Activated B cell treated with CpG ODN at 0.5 μM for 24 hours (primary cell): ENCODE data around the gene TINCR. TPM values are rescaled to one million over a fixed set of nuclear protein-coding genes. Genes with fewer than 3 reads are reported as not detected.

Experiments used
- ATAC-seq: fragments of 200-7000 bp; cut with Tn5 transposase; one replicate; pipeline ENCODE4 v1.10.0; 2021; ENCODE audit warnings: low read depth, mild to moderate bottlenecking, moderate library complexity
- CTCF ChIA-PET: fragments of 350-600 bp; sonication (Branson Sonifier 250); formaldehyde crosslinking; loops from one replicate; lab custom pipeline; 2021; ENCODE audit warnings: antibody characterized with exemption; lab: Charles Lee
- POLR2A ChIA-PET: fragments of 350-600 bp; sonication (Branson Sonifier 250); formaldehyde crosslinking; loops from one replicate; lab custom pipeline; 2021; ENCODE audit warnings: antibody characterized with exemption; lab: Charles Lee
- DNase-seq: peaks from one replicate; pipeline ENCODE4 v3.0.0; 2022
- H3K27ac Mint-ChIP-seq: one replicate; pipeline ENCODE4 v1.8.0; 2020; ENCODE audit warnings: mixed read lengths
- H3K27me3 Mint-ChIP-seq: one replicate; pipeline ENCODE4 v1.8.0; 2021; ENCODE audit warnings: mixed read lengths
- H3K36me3 Mint-ChIP-seq: one replicate; pipeline ENCODE4 v1.8.0; 2021; ENCODE audit warnings: low read depth, mixed read lengths
- H3K4me1 Mint-ChIP-seq: one replicate; pipeline ENCODE4 v1.8.0; 2021; ENCODE audit warnings: mixed read lengths
- H3K4me3 Mint-ChIP-seq: one replicate; pipeline ENCODE4 v1.8.0; 2020; ENCODE audit warnings: mild to moderate bottlenecking, mixed read lengths
- H3K9me3 Mint-ChIP-seq: one replicate; pipeline ENCODE4 v1.8.0; 2020; ENCODE audit warnings: mixed read lengths
- intact Hi-C: fragments of 100-400 bp; cut with micrococcal nuclease; formaldehyde crosslinking; loops from one replicate; pipeline ENCODE4 v1.15.1; 2024
- total RNA-seq: library from RNA; stranded (reverse); gene quantifications from 2 replicates; pipeline ENCODE4 v1.2.3, GENCODE V29; 2022
- TF ChIP-seq, protein P1 (sequence below): fragments of 200-600 bp; IDR thresholded peaks from one replicate; pipeline ENCODE4 v1.8.0; 2022; ENCODE audit warnings: antibody characterized with exemption, mild to moderate bottlenecking

TINCR gene
- total RNA-seq, 1 donor from 2014 or later, result 1.00 TPM

DNA sequence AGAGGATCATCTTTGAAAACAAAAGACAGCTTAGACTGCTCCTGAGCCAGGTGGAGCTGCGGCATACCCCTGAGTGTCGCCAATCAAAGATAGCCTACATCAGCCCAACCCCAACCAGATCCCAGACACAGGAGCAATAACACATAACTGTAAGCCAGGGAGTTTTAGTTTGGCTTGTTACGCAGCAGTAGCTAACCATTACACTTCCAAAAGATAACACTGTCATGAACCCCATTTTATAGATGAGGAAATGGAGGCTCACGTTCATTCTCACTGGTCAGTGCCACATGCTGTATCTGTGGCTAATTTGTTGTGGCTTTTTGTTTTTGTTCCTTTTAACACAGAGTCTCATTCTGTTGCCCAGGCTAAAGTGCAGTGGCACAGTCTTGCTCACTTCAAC lies 47.3 kb downstream of the TINCR start:
- Mint-ChIP-seq H3K9me3 (peaks cover 21% of the 10 kb centered on the region), H3K4me1 (no peaks in the 10 kb centered on the region), H3K36me3 (peaks cover 1% of the 10 kb centered on the region), H3K27ac (no peak overlapping the region), H3K27me3 (peaks cover 12% of the 10 kb centered on the region), H3K4me3 (no peak overlapping the region)
- intact Hi-C loops, result no loop called here
- no peak for ATAC-seq
- ChIA-PET CTCF (no interaction called here), POLR2A (no interaction called here)
- no peak for DNase-seq
- TF ChIP-seq, protein P1, sequence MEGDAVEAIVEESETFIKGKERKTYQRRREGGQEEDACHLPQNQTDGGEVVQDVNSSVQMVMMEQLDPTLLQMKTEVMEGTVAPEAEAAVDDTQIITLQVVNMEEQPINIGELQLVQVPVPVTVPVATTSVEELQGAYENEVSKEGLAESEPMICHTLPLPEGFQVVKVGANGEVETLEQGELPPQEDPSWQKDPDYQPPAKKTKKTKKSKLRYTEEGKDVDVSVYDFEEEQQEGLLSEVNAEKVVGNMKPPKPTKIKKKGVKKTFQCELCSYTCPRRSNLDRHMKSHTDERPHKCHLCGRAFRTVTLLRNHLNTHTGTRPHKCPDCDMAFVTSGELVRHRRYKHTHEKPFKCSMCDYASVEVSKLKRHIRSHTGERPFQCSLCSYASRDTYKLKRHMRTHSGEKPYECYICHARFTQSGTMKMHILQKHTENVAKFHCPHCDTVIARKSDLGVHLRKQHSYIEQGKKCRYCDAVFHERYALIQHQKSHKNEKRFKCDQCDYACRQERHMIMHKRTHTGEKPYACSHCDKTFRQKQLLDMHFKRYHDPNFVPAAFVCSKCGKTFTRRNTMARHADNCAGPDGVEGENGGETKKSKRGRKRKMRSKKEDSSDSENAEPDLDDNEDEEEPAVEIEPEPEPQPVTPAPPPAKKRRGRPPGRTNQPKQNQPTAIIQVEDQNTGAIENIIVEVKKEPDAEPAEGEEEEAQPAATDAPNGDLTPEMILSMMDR, result no peak

- DNase-seq (no peak), ATAC-seq (no peak)
- Mint-ChIP-seq H3K27ac (no peak overlapping the region), H3K4me1 (no peaks in the 10 kb centered on the region), H3K9me3 (peaks cover 21% of the 10 kb centered on the region), H3K36me3 (peaks cover 1% of the 10 kb centered on the region), H3K4me3 (no peak overlapping the region), H3K27me3 (peaks cover 12% of the 10 kb centered on the region)
- POLR2A ChIA-PET, result no interaction called here
- CTCF ChIA-PET, result no interaction called here
- intact Hi-C loops, result no loop called here
- TF ChIP-seq, protein P1, result no peak
Measured at GRCh38 chr19:5519076-5519475, 48.7 kb downstream of the TINCR start.

- DNase-seq (no peak), ATAC-seq (no peak)
- Mint-ChIP-seq H3K9me3 (peaks cover 23% of the 10 kb centered on the region), H3K4me1 (no peaks in the 10 kb centered on the region), H3K36me3 (peaks cover 1% of the 10 kb centered on the region), H3K27ac (no peak overlapping the region), H3K27me3 (peaks cover 6% of the 10 kb centered on the region), H3K4me3 (no peak overlapping the region)
- intact Hi-C loops, result no loop called here
- ChIA-PET CTCF (no interaction called here), POLR2A (no interaction called here)
- TF ChIP-seq, protein P1, result no peak
Measured at GRCh38 chr19:5515737-5516136, 52.0 kb downstream of the TINCR start.

DNA sequence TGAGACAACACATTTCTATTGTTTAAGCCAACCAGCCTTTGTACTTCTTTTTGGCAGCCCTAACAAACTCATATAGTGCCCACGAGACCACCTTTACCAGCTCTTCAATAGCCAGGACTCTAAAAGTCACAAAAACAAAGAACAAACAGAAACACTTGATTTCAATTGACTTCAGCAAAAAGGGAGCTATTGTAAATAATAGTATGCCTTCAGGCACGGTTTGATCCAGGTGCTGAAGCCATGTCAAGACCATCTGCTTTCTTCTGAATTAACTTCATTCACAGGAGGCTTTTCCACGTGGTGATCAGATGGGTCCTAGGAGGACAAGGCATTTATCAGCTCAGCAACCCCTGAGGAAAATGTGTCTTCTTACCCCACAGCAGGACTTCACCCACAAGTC lies 53.8 kb downstream of the TINCR start:
- intact Hi-C loops, result no loop called here

DNA sequence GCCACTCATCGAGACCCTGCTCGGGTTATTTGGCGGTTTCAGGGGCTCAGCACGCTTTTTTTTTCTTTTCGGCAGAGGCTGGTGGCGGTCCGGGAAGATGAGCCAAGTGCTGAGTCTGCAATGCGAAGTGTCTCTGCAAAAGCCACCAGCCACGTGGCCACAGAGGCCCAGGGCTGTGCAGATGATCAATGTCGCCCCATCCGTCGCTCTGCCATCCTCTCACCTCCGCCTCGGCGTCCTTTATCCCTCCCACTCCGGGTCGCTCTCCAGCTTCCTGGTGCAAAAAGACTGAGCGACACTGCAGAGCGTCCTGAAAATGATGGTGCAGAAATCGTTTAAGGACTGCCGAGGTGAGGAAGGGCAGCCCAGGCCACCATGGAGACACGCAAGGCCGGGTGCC lies 55.0 kb downstream of the TINCR start:
- ChIA-PET CTCF (no interaction called here), POLR2A (no interaction called here)
- Mint-ChIP-seq H3K9me3 (peaks cover 17% of the 10 kb centered on the region), H3K4me3 (no peak overlapping the region), H3K4me1 (no peaks in the 10 kb centered on the region), H3K36me3 (peaks cover 1% of the 10 kb centered on the region), H3K27ac (no peak overlapping the region), H3K27me3 (peaks cover 2% of the 10 kb centered on the region)
- ATAC-seq (no peak), DNase-seq (no peak)
- intact Hi-C loops, result no loop called here
- TF ChIP-seq, protein P1, result no peak

More for the DNA sequence above, 53.8 kb downstream of the TINCR start:
- DNase-seq (no peak), ATAC-seq (no peak)
- peaks cover 1% of the 10 kb centered on the region for H3K36me3 Mint-ChIP-seq
- no peak overlapping the region for H3K4me3 Mint-ChIP-seq
- no peak overlapping the region for H3K27ac Mint-ChIP-seq
- ChIA-PET POLR2A (no interaction called here), CTCF (no interaction called here)
- H3K9me3 Mint-ChIP-seq, result peaks cover 17% of the 10 kb centered on the region
- TF ChIP-seq, protein P1, result no peak
- no peaks in the 10 kb centered on the region for H3K4me1 Mint-ChIP-seq
- H3K27me3 Mint-ChIP-seq, result peaks cover 4% of the 10 kb centered on the region

Other genes with a start within 250 kb of the TINCR start
- gene PTPRS, start 227.1 kb downstream of the TINCR start, total RNA-seq, result 2.5 and 3.4 TPM in 2 replicates
- gene ZNRF4, start 112.5 kb downstream of the TINCR start, total RNA-seq, result not detected in 2 replicates
- gene SAFB2, start 54.8 kb upstream of the TINCR start, total RNA-seq, result 123 and 143 TPM in 2 replicates
- 162 and 171 TPM in 2 replicates for gene SAFB, start 55.1 kb upstream of the TINCR start, total RNA-seq
- gene MICOS13, start 112.6 kb upstream of the TINCR start, total RNA-seq, result 58.0 and 60.8 TPM in 2 replicates
- 1.4 and 1.5 TPM in 2 replicates for gene HSD11B1L, start 113.1 kb upstream of the TINCR start, total RNA-seq
- 1,170 and 1,330 TPM in 2 replicates for gene RPL36, start 122.3 kb upstream of the TINCR start, total RNA-seq
- 72.9 and 77.5 TPM in 2 replicates for gene LONP1, start 152.2 kb upstream of the TINCR start, total RNA-seq
- gene CATSPERD, start 152.7 kb upstream of the TINCR start, total RNA-seq, result not detected in 2 replicates
- 7.5 and 9.8 TPM in 2 replicates for gene PRR22, start 216.8 kb upstream of the TINCR start, total RNA-seq
- gene DUS3L, start 223.2 kb upstream of the TINCR start, total RNA-seq, result 82.8 and 89.1 TPM in 2 replicates
- gene NRTN, start 237.1 kb upstream of the TINCR start, total RNA-seq, result 0.32 and 0.42 TPM in 2 replicates